Stomach (tissue), 9 donors: ENCODE measurements around the gene OLIG2. TPM values are rescaled to one million over a fixed set of nuclear protein-coding genes. Genes with fewer than 3 reads are reported as not detected.

Source experiments
- DNase-seq, 2 donors: peaks; one replicate each; pipeline versions ENCODE4 v3.0.0 to v3.0.0-alpha.2; 2013 to 2019
- H3K27ac ChIP-seq, 5 donors: fragments of 200-600 bp in 4 of 5; sonication (generic) in 4 of 5; one replicate each; pipeline ENCODE4 v1.5.1; 2013 to 2019; ENCODE audit warnings: mild to moderate bottlenecking in 1 of 5, moderate library complexity in 1 of 5
- H3K27me3 ChIP-seq, 3 donors: fragments of 200-600 bp; sonication (generic); one replicate each; pipeline ENCODE4 v1.5.1; 2017 to 2019; ENCODE audit warnings: mixed run types in 1 of 3
- H3K36me3 ChIP-seq, 4 donors: fragments of 200-600 bp; sonication (generic); 1 replicate in 3 of 4; 2 replicates in 1 of 4; pipeline ENCODE4 v1.5.1; 2016 to 2019
- H3K4me1 ChIP-seq, 4 donors: fragments of 200-600 bp; sonication (generic); one replicate each; pipeline ENCODE4 v1.5.1; 2016 to 2019
- H3K4me3 ChIP-seq, 4 donors: fragments of 200-600 bp; sonication (generic) in 3 of 4; one replicate each; pipeline ENCODE4 v1.5.1; 2016 to 2019; ENCODE audit warnings: mild to moderate bottlenecking in 1 of 4
- H3K9me3 ChIP-seq, 4 donors: fragments of 200-600 bp; sonication (generic); one replicate each; pipeline ENCODE4 v1.5.1; 2016 to 2019
- CTCF ChIP-seq, 7 experiments: fragments of 450-650 bp in 4 of 7; fragments of 200-600 bp in 3 of 7; sonication (generic) in 3 of 7; IDR thresholded peaks; one replicate each; pipeline ENCODE4 v1.5.1; 2016 to 2019; ENCODE audit warnings: antibody characterized with exemption in 7 of 7, control low read depth in 2 of 7, mild to moderate bottlenecking in 1 of 7
- EP300 ChIP-seq: sonication (generic); formaldehyde crosslinking; IDR thresholded peaks from one replicate; pipeline ENCODE4 v1.6.1; 2017; ENCODE audit warnings: antibody characterized with exemption
- POLR2A ChIP-seq, 4 donors: fragments of 450-650 bp; IDR thresholded peaks; one replicate each; pipeline ENCODE4 v1.6.1; 2016; ENCODE audit warnings: antibody characterized with exemption in 4 of 4, control low read depth in 2 of 4, mild to moderate bottlenecking in 1 of 4, moderate library complexity in 1 of 4
- POLR2AphosphoS5 ChIP-seq, 3 donors: sonication (generic); formaldehyde crosslinking; IDR thresholded peaks; one replicate each; pipeline ENCODE4 v1.6.1; 2016; ENCODE audit warnings: antibody characterized with exemption in 3 of 3
- WGBS, 5 donors: extraction: QIAGEN DNeasy Blood & Tissue Kit in 3 of 5; methylation state at CpG; one replicate each; pipeline versions ENCODE4 v1.1.5 to v1.1.7; 2013 to 2018; 5-methylcytosine and 5-hydroxymethylcytosine counted together
- intact Hi-C: fragments of 100-400 bp; cut with DNase I; formaldehyde crosslinking; loops from one replicate; pipeline ENCODE4 v1.15.1; 2023; ENCODE audit warnings: low total_unique reads
- polyA plus RNA-seq, 3 donors: library from polyadenylated mRNA; stranded (reverse); fragments of 200-250 nt; gene quantifications; one replicate each; pipeline ENCODE4 v1.2.3, GENCODE V29; 2013
- total RNA-seq, 5 donors: library from RNA; depleted of rRNA; stranded (reverse); fragments of >200 nt; gene quantifications; one replicate each; pipeline versions ENCODE4 v1.1.0 to v1.2.3, GENCODE V29; 2014 to 2016
- donor health status: healthy with polysubstance abuse.
- donor health status: Bipolar disorder and iron deficiency.
- donor health status: healthy.

Gene OLIG2
- total and polyA plus RNA-seq, 8 donors = not detected

GRCh38 chr21:33046455-33046854, 20.7 kb downstream of the OLIG2 start:
- Histone ChIP-seq H3K4me1 (no peaks in the 10 kb centered on the region), H3K36me3 (no peaks in the 10 kb centered on the region), H3K9me3 (no peaks in the 10 kb centered on the region), H3K27me3 (peaks cover 0 to 85% (median 6%) of the 10 kb centered on the region in 3 donors), H3K27ac (no peak overlapping the region), H3K4me3 (no peak overlapping the region)
- DNase-seq = no peak
- intact Hi-C loops = no loop called here
- no peak for TF ChIP-seq CTCF (IDR thresholded peaks at IDR 0.05)
- TF ChIP-seq POLR2AphosphoS5 (IDR thresholded peaks at IDR 0.05) = no peak
- TF ChIP-seq EP300 = no peak
- TF ChIP-seq POLR2A (IDR thresholded peaks at IDR 0.05) = no peak
- 68 to 76% (median 73%) methylated on average over 7 to 8 of the region's 8 CpGs for WGBS, 5 donors

DNA sequence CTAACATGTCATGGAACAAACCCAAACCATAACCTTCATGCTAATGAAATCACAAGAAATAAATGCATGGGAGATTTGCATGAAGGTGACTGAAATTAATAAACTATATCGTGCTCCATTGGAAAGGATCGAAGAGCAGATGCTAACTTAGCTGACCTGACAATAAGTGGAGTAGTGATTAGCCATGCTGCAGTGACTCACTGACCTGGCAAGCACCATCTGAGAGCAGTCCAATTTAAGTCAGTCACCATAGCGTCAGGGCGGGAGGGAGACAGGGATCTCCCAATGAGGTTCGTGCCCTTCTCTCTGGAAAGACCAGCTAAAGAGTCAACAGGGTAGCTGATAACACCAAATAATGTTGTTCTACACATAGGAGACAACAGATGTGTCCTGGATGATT, 21.5 kb downstream of the OLIG2 start:
- intact Hi-C loops = no loop called here
- Histone ChIP-seq H3K9me3 (no peaks in the 10 kb centered on the region), H3K27me3 (peaks cover 0 to 85% (median 4%) of the 10 kb centered on the region in 3 donors), H3K27ac (no peak overlapping the region), H3K4me3 (no peak overlapping the region), H3K36me3 (no peaks in the 10 kb centered on the region), H3K4me1 (no peaks in the 10 kb centered on the region)
- 63 to 74% (median 65%) methylated on average over 5 of the region's 5 CpGs for WGBS, 5 donors
- TF ChIP-seq POLR2AphosphoS5 (IDR thresholded peaks at IDR 0.05) (no peak), POLR2A (IDR thresholded peaks at IDR 0.05) (no peak), CTCF (IDR thresholded peaks at IDR 0.05) (no peak), EP300 (no peak)
- no peak for DNase-seq

GRCh38 chr21:33051925-33052324, 26.2 kb downstream of the OLIG2 start:
- Histone ChIP-seq H3K27me3 (peaks cover 0 to 72% (median 0%) of the 10 kb centered on the region in 3 donors), H3K4me1 (no peaks in the 10 kb centered on the region), H3K9me3 (no peaks in the 10 kb centered on the region), H3K36me3 (no peaks in the 10 kb centered on the region), H3K27ac (no peak overlapping the region), H3K4me3 (no peak overlapping the region)
- intact Hi-C loops = no loop called here
- DNase-seq = no peak
- 79 to 86% (median 84%) methylated on average over 16 of the region's 16 CpGs for WGBS, 5 donors
- TF ChIP-seq POLR2AphosphoS5 (IDR thresholded peaks at IDR 0.05) = no peak
- TF ChIP-seq CTCF (IDR thresholded peaks at IDR 0.05) = no peak
- no peak for TF ChIP-seq EP300
- no peak for TF ChIP-seq POLR2A (IDR thresholded peaks at IDR 0.05)

DNA sequence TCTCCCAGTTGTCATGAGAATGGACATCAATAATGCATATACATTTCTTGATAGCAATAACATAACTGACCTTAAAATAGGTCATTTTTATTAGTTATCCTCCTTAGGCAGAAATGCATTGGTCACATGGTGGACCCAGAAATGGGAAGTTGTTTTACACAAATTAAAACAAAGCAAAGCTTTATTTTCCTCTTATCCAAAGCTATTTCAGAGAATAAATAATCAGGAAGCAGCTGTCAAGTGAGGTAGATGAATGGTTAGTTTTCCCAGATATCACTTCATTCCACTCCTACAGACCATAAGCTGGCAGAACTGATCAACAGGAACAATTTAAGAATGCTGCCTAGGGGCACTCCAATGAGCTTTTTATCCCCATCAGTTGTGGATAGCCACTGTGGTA, 28.2 kb downstream of the OLIG2 start:
- TF ChIP-seq EP300 = no peak
- no peak for TF ChIP-seq CTCF (IDR thresholded peaks at IDR 0.05)
- TF ChIP-seq POLR2A (IDR thresholded peaks at IDR 0.05) = no peak
- TF ChIP-seq POLR2AphosphoS5 (IDR thresholded peaks at IDR 0.05) = no peak
- H3K4me1 ChIP-seq = no peaks in the 10 kb centered on the region
- no peak for DNase-seq
- H3K36me3 ChIP-seq = no peaks in the 10 kb centered on the region
- no peak overlapping the region for H3K27ac ChIP-seq
- H3K4me3 ChIP-seq = no peak overlapping the region
- no peaks in the 10 kb centered on the region for H3K9me3 ChIP-seq
- intact Hi-C loops = no loop called here
- H3K27me3 ChIP-seq = peaks cover 0 to 63% (median 0%) of the 10 kb centered on the region in 3 donors
